Heart right ventricle (tissue), 16 donors: Measurements from ENCODE around the gene PRR5. TPM values are rescaled to one million over a fixed set of nuclear protein-coding genes. Genes with fewer than 3 reads are reported as not detected.

Experiments used
- ATAC-seq, 8 donors: fragments of 200-7000 bp; cut with Tn5 transposase; one replicate each; pipeline ENCODE4 v1.9.1; 2020; ENCODE audit warnings: mild to moderate bottlenecking in 8 of 8, moderate library complexity in 8 of 8, moderate number of reproducible peaks in 1 of 8
- DNase-seq, 2 donors: peaks; one replicate each; pipeline ENCODE4 v3.0.0-alpha.2; 2020
- H3K27ac ChIP-seq, 10 donors: fragments of 200-600 bp; sonication (generic) in 2 of 10; one replicate each; pipeline versions ENCODE4 v1.5.0 to v1.8.0; 2020 to 2022; ENCODE audit warnings: mild to moderate bottlenecking in 3 of 10
- H3K27me3 ChIP-seq, 7 donors: fragments of 200-600 bp; one replicate each; pipeline ENCODE4 v1.8.0; 2021 to 2022; ENCODE audit warnings: mild to moderate bottlenecking in 2 of 7
- H3K36me3 ChIP-seq, 9 donors: fragments of 200-600 bp; sonication (generic) in 1 of 9; one replicate each; pipeline versions ENCODE4 v1.5.0 to v1.8.0; 2020 to 2022; ENCODE audit warnings: mild to moderate bottlenecking in 2 of 9
- H3K4me1 ChIP-seq, 9 donors: fragments of 200-600 bp; sonication (generic) in 1 of 9; one replicate each; pipeline versions ENCODE4 v1.5.0 to v1.8.0; 2020 to 2022; ENCODE audit warnings: mild to moderate bottlenecking in 4 of 9
- H3K4me3 ChIP-seq, 10 donors: fragments of 200-600 bp; sonication (generic) in 2 of 10; one replicate each; pipeline versions ENCODE4 v1.5.0 to v1.8.0; 2020 to 2022; ENCODE audit warnings: mild to moderate bottlenecking in 7 of 10, moderate library complexity in 2 of 10
- H3K9me3 ChIP-seq, 11 donors: fragments of 200-600 bp in 10 of 11; sonication (generic) in 2 of 11; one replicate each; pipeline versions ENCODE4 v1.5.0 to v1.8.0; 2013 to 2022; ENCODE audit warnings: mild to moderate bottlenecking in 2 of 11, control low read depth in 1 of 11, moderate library complexity in 1 of 11
- WGBS, 2 donors: extraction: QIAGEN DNeasy Blood & Tissue Kit; methylation state at CpG; one replicate each; pipeline ENCODE4 v1.1.7; 2013; ENCODE audit warnings: inconsistent platforms in 1 of 2; 5-methylcytosine and 5-hydroxymethylcytosine counted together
- intact Hi-C, 10 donors: fragments of 100-400 bp; cut with DNase I; formaldehyde crosslinking; loops; one replicate each; pipeline versions ENCODE4 v1.11.1 to v1.14.2; 2022
- polyA plus RNA-seq, 2 donors: library from polyadenylated mRNA; stranded (reverse); fragments of 200-250 nt; gene quantifications; one replicate each; pipeline ENCODE4 v1.2.3, GENCODE V29; 2013
- total RNA-seq, 10 donors: library from RNA; stranded (reverse); fragmentation: NEBNext Ultra II Directional in 3 of 10; extraction: Animal tissue kit (Norgen Biotek cat#: 25700) in 3 of 10; gene quantifications; one replicate each; pipeline versions ENCODE4 v1.2.1 to v1.2.4, GENCODE V29; 2021 to 2023
- TF ChIP-seq, protein P1 (sequence below), 9 donors: fragments of 200-600 bp; sonication (generic) in 2 of 9; IDR thresholded peaks; one replicate each; pipeline versions ENCODE4 v1.5.0 to v1.8.0; 2021 to 2022; ENCODE audit warnings: antibody characterized with exemption in 9 of 9, mild to moderate bottlenecking in 5 of 9, moderate library complexity in 1 of 9
- donor health status: Arrhythmogenic right ventricular cardiomyopathy.
- donor health status: ischemic (EF 13 %, LVEDD 7.1; RV severe dilation, severe dysfunction).
- donor health status: healthy with polysubstance abuse.
- donor health status: DM: no; HTN: yes; CAD: no.
- donor health status: DM: no; HTN: no; CAD: no.
- donor health status: ischemic (EF 25% LVEDD 6.9; RV normal size, moderate dysfunction).
- donor health status: ischemic (EF 25% LVEDD 5.7; RV mildly dilated, moderate dysfunction).
- donor health status: healthy.
- donor health status: DM: yes; HTN: yes; CAD: no.
- donor health status: Ischemic cardiomyopathy.
- donor health status: ischemic (EF 35%, LVEDD 5.7; RV mildly dilated, moderate dysfunction).
- donor health status: nonischemic (EF 11% LVEDD 7.7; RV severe dilation, severe dysfunction).
- donor health status: DM: yes; HTN: yes; CAD: no.
- donor health status: PGD.
- donor health status: ischemic (EF 29% LVEDD 5.4; RV normal size, mild dysfunction).
- donor health status: nonischemic (EF 23%, LVEDD 6.1; RV moderate dilation, normal function).

The PRR5 gene
- total and polyA plus RNA-seq, 12 donors = 0.96 to 4.8 (median 2.9) TPM

DNA sequence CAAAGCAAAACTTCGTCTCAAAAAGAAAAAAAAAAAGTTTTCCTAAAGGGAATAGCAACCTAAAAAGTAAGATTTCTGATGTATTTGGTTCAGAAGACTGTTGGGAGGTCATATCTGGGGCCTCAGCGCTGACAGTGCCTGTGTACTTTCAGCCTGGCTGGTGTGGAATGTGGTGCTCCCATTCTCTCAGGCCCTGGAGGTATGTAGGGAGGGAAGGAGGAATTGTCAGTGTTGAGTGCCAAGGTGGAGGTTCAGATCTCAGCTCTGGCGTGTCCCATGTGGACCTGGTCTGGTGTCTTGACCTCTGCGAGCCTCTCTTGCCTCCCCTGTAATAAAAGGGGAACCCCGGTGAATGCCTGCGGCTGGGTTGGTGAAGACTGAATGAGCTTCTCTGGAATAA is 22.4 kb downstream of the PRR5 start:
- intact Hi-C loops = no loop called here
- Histone ChIP-seq H3K4me1 (peaks cover 0 to 14% (median 9%) of the 10 kb centered on the region in 9 donors), H3K27ac (no peak overlapping the region), H3K4me3 (no peak overlapping the region), H3K27me3 (no peaks in the 10 kb centered on the region), H3K9me3 (no peaks in the 10 kb centered on the region), H3K36me3 (no peaks in the 10 kb centered on the region)
- DNase-seq (no peak), ATAC-seq (no peak)
- 83 to 90% methylated on average over 6 of the region's 6 CpGs for WGBS, 2 donors
- TF ChIP-seq, protein P1, sequence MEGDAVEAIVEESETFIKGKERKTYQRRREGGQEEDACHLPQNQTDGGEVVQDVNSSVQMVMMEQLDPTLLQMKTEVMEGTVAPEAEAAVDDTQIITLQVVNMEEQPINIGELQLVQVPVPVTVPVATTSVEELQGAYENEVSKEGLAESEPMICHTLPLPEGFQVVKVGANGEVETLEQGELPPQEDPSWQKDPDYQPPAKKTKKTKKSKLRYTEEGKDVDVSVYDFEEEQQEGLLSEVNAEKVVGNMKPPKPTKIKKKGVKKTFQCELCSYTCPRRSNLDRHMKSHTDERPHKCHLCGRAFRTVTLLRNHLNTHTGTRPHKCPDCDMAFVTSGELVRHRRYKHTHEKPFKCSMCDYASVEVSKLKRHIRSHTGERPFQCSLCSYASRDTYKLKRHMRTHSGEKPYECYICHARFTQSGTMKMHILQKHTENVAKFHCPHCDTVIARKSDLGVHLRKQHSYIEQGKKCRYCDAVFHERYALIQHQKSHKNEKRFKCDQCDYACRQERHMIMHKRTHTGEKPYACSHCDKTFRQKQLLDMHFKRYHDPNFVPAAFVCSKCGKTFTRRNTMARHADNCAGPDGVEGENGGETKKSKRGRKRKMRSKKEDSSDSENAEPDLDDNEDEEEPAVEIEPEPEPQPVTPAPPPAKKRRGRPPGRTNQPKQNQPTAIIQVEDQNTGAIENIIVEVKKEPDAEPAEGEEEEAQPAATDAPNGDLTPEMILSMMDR (IDR thresholded peaks at IDR 0.05) = no peak

DNA sequence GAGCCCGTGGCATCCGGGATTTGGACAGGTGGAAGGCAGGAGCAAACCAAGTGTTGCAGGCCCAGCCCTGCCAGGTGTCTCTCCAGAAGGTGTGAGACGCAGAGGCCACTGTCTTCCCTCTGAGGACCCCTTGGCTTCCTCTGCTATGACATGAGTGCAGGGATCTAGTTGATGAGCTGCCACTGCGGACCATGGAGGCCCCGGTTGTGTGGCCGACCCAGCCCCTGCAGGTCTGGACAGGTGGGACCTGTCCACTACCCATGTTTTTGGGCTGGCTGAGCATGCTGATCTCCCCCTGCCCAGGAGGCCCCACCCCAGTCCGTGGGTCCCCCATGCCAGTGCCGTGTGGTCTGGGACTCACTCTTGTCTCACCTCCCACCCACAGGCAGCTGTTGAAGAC is 22.9 kb downstream of the PRR5 start:
- Histone ChIP-seq H3K36me3 (no peaks in the 10 kb centered on the region), H3K4me3 (no peak overlapping the region), H3K27ac (no peak overlapping the region), H3K9me3 (no peaks in the 10 kb centered on the region), H3K4me1 (peaks cover 0 to 18% (median 14%) of the 10 kb centered on the region in 9 donors), H3K27me3 (no peaks in the 10 kb centered on the region)
- 85 to 92% methylated on average over 8 of the region's 8 CpGs for WGBS, 2 donors
- no peak for ATAC-seq
- no peak for DNase-seq
- intact Hi-C loops = no loop called here
- TF ChIP-seq, protein P1 (IDR thresholded peaks at IDR 0.05) = no peak

DNA sequence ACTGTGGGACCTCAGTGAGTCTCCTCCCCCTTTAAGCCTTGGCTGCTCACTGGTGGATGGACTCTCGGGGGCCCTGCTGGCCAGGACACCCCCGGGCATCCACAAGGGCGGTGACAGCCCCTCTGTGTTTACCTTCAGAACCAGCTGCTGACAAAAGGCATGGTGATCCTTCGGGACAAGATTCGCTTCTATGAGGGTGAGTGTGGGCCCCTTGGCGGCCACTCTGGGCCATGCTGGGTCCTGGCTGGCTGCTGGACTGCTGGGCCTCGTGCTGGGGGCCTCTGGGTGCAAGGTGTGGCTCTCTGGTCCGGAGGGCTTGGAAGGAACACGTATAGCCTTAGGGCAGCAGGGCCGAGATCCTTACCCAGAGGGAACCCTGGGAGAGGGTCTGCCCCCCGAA is 24.4 kb downstream of the PRR5 start:
- no peaks in the 10 kb centered on the region for H3K27me3 ChIP-seq
- H3K9me3 ChIP-seq = no peaks in the 10 kb centered on the region
- no peaks in the 10 kb centered on the region for H3K36me3 ChIP-seq
- peaks cover 0 to 24% (median 19%) of the 10 kb centered on the region in 9 donors for H3K4me1 ChIP-seq
- no peak overlapping the region for H3K27ac ChIP-seq
- intact Hi-C loops = no loop called here
- no peak for ATAC-seq
- H3K4me3 ChIP-seq = no peak overlapping the region
- WGBS, 2 donors = 94 to 99% methylated on average over 11 of the region's 11 CpGs
- TF ChIP-seq, protein P1 (IDR thresholded peaks at IDR 0.05) = no peak
- DNase-seq = no peak

DNA sequence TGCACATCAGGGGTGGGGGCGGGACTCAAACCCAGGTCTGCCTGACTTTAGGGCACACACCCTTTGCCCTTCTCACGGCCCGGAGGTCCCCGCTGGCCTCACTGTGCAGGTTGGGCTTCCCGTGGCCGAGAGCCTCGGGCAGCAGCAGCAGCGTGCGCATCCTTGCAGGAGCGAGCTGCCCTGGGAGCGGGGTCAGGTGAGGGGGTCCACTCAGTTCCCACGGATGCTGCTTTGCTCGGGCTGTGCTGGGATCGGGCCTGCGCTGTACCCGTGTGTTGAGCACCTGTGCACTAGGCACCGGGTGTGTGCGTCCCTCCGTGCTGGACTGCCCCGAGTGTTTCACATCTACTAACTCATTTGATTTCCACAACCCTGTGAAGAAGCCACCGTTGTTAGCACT is 25.1 kb downstream of the PRR5 start:
- DNase-seq = no peak
- 93 to 94% methylated on average over 21 of the region's 21 CpGs for WGBS, 2 donors
- no peaks in the 10 kb centered on the region for H3K9me3 ChIP-seq
- no peak overlapping the region for H3K27ac ChIP-seq
- H3K36me3 ChIP-seq = no peaks in the 10 kb centered on the region
- ATAC-seq = no peak
- TF ChIP-seq, protein P1 (IDR thresholded peaks at IDR 0.05) = no peak
- no peaks in the 10 kb centered on the region for H3K27me3 ChIP-seq
- H3K4me1 ChIP-seq = peaks cover 0 to 24% (median 19%) of the 10 kb centered on the region in 9 donors
- H3K4me3 ChIP-seq = no peak overlapping the region
- intact Hi-C loops = no loop called here
